Right lobe of liver (tissue), 4 donors: Measurements from ENCODE around the gene PLEKHF1.

Experiments
- POLR2A ChIP-seq: fragments of 450-650 bp; IDR thresholded peaks from one replicate; pipeline ENCODE4 v1.6.1; 2017; ENCODE audit warnings: antibody characterized with exemption, mild to moderate bottlenecking
- TF ChIP-seq, protein P1 (sequence below), 4 donors: fragments of 200-600 bp in 3 of 4; fragments of 450-650 bp in 1 of 4; IDR thresholded peaks; one replicate each; pipeline versions ENCODE4 v1.5.1 to v1.8.0; 2016 to 2022; ENCODE audit warnings: antibody characterized with exemption in 4 of 4, mild to moderate bottlenecking in 2 of 4
- donor health status: DM: no; HTN: no; CAD: no.
- donor health status: DM: no; HTN: no; CAD: no.
- donor health status: DM: no; HTN: yes; CAD: no.

DNA sequence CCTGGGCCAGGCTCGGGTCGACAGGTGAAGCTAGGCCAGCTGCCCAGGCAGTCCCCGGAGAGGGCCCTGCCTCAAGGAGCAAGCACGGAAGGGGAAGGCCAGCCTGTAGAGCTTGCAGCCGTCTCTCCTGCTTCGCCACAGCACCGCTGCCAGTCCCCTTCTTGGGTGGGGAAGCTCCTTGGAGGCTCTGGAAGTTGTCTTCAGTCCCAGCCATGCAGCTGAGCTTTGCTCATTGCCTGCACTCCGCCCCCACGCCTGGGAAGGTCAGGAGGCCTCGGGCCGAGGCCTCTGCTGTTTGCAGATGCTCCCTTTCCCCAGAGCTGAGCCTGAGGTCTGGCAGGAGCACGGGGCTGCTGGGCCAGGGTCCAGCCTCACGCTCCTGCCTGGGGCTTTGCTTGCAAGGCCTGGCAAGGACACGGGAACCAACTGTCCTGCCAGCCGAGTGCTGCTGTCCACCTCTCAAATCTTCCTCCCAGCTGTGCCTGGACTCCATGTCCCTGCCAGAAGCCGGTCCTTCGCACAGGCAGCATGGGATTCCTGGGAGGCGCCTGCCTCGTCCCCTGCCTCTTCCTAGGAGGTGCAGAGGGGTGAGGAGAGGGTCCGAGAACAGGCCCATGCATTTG, 13.3 kb downstream of the PLEKHF1 start:
- TF ChIP-seq, protein P1, sequence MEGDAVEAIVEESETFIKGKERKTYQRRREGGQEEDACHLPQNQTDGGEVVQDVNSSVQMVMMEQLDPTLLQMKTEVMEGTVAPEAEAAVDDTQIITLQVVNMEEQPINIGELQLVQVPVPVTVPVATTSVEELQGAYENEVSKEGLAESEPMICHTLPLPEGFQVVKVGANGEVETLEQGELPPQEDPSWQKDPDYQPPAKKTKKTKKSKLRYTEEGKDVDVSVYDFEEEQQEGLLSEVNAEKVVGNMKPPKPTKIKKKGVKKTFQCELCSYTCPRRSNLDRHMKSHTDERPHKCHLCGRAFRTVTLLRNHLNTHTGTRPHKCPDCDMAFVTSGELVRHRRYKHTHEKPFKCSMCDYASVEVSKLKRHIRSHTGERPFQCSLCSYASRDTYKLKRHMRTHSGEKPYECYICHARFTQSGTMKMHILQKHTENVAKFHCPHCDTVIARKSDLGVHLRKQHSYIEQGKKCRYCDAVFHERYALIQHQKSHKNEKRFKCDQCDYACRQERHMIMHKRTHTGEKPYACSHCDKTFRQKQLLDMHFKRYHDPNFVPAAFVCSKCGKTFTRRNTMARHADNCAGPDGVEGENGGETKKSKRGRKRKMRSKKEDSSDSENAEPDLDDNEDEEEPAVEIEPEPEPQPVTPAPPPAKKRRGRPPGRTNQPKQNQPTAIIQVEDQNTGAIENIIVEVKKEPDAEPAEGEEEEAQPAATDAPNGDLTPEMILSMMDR (IDR thresholded peaks at IDR 0.05) = no peak
- TF ChIP-seq POLR2A = no peak
